IMR-90 (cell line): ENCODE measurements around the gene ILF2.

Source experiments
- CEBPB ChIP-seq: IDR thresholded peaks from 2 replicates; pipeline ENCODE4 v1.6.1; 2012; ENCODE audit warnings: low read depth, low read length, improper control_type of control experiment
- POLR2A ChIP-seq: IDR thresholded peaks from 2 replicates; pipeline ENCODE4 v1.6.1; 2012; ENCODE audit warnings: mild to moderate bottlenecking, low read depth, low read length
- RAD21 ChIP-seq: IDR thresholded peaks from 2 replicates; pipeline ENCODE4 v1.6.1; 2012; ENCODE audit warnings: low read length, improper control_type of control experiment
- RFX5 ChIP-seq: IDR thresholded peaks from 2 replicates; pipeline ENCODE4 v1.8.0; 2012; ENCODE audit warnings: low read depth, mild to moderate bottlenecking, low read length, moderate library complexity
- SMC3 ChIP-seq: fragments of 150-350 bp; IDR thresholded peaks from 2 replicates; pipeline ENCODE4 v1.6.1; 2016; ENCODE audit warnings: low read depth, mild to moderate bottlenecking, antibody characterized with exemption, low read length, moderate library complexity
- TF ChIP-seq, protein P1 (sequence below): conservative IDR thresholded peaks from 2 replicates; pipeline ENCODE4 v1.5.1; 2012; ENCODE audit warnings: mild to moderate bottlenecking, low read depth, low read length, improper control_type of control experiment
- TF ChIP-seq, protein P2 (sequence below): fragments of 150-350 bp; IDR thresholded peaks from 2 replicates; pipeline ENCODE4 v1.6.1; 2017; ENCODE audit warnings: mild to moderate bottlenecking, antibody characterized with exemption, low read length, low read depth

DNA sequence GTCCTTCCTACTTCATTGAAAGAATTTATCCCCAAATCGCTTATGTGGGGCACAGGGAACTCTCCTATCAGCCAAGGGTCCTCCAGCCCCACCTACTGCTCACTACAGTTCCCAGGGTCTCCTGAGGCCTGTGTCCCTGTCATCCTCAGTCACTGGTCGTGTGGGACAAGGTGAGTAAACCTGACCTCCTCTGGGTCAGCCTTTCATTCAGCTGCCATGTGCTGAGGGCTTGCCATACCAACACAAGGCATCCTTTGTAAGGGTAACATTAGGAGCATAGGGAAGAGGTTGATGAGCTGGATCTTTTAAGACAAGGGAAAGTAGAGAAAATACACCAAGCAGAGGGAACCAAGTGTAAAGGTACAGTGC lies 23.5 kb downstream of the ILF2 start:
- TF ChIP-seq, protein P1, sequence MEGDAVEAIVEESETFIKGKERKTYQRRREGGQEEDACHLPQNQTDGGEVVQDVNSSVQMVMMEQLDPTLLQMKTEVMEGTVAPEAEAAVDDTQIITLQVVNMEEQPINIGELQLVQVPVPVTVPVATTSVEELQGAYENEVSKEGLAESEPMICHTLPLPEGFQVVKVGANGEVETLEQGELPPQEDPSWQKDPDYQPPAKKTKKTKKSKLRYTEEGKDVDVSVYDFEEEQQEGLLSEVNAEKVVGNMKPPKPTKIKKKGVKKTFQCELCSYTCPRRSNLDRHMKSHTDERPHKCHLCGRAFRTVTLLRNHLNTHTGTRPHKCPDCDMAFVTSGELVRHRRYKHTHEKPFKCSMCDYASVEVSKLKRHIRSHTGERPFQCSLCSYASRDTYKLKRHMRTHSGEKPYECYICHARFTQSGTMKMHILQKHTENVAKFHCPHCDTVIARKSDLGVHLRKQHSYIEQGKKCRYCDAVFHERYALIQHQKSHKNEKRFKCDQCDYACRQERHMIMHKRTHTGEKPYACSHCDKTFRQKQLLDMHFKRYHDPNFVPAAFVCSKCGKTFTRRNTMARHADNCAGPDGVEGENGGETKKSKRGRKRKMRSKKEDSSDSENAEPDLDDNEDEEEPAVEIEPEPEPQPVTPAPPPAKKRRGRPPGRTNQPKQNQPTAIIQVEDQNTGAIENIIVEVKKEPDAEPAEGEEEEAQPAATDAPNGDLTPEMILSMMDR: no peak
- TF ChIP-seq RAD21: no peak
- TF ChIP-seq, protein P2, sequence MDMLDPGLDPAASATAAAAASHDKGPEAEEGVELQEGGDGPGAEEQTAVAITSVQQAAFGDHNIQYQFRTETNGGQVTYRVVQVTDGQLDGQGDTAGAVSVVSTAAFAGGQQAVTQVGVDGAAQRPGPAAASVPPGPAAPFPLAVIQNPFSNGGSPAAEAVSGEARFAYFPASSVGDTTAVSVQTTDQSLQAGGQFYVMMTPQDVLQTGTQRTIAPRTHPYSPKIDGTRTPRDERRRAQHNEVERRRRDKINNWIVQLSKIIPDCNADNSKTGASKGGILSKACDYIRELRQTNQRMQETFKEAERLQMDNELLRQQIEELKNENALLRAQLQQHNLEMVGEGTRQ: no peak
- no peak for TF ChIP-seq POLR2A
- TF ChIP-seq CEBPB: no peak
- TF ChIP-seq RFX5: no peak
- no peak for TF ChIP-seq SMC3
